Measurements from ENCODE around the gene EFTUD2. TPM values are rescaled to one million over a fixed set of nuclear protein-coding genes. Genes with fewer than 3 reads are reported as not detected.

Gene EFTUD2
- total and polyA plus RNA-seq, 2 of the 8 experiments (the other 6 are each of a cell fraction or from before 2014, with no cell fraction given) = 118 to 195 TPM

DNA sequence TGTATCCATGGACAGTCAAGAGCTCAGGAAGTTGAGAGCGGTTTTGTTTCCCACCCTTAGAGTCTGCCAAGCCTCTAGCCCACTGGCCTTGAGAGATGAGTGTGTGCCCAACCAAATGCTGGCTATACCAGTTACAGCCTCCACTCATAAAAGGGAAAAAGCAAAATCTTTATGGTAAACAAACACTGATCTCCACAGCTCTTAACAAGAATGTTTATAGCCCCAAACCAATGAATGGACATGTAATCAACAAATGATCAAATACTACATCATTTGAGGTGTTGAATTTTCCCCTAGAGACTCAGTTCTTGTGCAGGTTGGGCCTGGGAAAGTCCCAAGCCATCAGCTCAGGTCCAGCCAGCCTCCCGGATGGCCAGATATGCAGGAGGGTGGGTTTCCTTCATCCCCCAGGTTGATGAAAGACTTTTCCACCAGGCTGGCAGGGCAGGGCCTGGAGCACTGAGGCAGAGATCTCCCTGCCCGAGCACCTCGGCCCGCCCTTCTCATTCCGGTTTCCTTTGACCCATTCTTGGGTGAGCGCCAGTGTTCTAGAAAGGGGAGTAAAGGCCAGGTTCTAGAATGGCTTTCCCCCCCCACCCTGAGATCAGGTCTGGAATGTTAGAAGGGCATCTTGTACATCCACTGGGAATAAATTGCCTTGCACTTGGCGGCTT lies 3.9 kb upstream of the EFTUD2 start (continued):
- TF ChIP-seq, protein P1, sequence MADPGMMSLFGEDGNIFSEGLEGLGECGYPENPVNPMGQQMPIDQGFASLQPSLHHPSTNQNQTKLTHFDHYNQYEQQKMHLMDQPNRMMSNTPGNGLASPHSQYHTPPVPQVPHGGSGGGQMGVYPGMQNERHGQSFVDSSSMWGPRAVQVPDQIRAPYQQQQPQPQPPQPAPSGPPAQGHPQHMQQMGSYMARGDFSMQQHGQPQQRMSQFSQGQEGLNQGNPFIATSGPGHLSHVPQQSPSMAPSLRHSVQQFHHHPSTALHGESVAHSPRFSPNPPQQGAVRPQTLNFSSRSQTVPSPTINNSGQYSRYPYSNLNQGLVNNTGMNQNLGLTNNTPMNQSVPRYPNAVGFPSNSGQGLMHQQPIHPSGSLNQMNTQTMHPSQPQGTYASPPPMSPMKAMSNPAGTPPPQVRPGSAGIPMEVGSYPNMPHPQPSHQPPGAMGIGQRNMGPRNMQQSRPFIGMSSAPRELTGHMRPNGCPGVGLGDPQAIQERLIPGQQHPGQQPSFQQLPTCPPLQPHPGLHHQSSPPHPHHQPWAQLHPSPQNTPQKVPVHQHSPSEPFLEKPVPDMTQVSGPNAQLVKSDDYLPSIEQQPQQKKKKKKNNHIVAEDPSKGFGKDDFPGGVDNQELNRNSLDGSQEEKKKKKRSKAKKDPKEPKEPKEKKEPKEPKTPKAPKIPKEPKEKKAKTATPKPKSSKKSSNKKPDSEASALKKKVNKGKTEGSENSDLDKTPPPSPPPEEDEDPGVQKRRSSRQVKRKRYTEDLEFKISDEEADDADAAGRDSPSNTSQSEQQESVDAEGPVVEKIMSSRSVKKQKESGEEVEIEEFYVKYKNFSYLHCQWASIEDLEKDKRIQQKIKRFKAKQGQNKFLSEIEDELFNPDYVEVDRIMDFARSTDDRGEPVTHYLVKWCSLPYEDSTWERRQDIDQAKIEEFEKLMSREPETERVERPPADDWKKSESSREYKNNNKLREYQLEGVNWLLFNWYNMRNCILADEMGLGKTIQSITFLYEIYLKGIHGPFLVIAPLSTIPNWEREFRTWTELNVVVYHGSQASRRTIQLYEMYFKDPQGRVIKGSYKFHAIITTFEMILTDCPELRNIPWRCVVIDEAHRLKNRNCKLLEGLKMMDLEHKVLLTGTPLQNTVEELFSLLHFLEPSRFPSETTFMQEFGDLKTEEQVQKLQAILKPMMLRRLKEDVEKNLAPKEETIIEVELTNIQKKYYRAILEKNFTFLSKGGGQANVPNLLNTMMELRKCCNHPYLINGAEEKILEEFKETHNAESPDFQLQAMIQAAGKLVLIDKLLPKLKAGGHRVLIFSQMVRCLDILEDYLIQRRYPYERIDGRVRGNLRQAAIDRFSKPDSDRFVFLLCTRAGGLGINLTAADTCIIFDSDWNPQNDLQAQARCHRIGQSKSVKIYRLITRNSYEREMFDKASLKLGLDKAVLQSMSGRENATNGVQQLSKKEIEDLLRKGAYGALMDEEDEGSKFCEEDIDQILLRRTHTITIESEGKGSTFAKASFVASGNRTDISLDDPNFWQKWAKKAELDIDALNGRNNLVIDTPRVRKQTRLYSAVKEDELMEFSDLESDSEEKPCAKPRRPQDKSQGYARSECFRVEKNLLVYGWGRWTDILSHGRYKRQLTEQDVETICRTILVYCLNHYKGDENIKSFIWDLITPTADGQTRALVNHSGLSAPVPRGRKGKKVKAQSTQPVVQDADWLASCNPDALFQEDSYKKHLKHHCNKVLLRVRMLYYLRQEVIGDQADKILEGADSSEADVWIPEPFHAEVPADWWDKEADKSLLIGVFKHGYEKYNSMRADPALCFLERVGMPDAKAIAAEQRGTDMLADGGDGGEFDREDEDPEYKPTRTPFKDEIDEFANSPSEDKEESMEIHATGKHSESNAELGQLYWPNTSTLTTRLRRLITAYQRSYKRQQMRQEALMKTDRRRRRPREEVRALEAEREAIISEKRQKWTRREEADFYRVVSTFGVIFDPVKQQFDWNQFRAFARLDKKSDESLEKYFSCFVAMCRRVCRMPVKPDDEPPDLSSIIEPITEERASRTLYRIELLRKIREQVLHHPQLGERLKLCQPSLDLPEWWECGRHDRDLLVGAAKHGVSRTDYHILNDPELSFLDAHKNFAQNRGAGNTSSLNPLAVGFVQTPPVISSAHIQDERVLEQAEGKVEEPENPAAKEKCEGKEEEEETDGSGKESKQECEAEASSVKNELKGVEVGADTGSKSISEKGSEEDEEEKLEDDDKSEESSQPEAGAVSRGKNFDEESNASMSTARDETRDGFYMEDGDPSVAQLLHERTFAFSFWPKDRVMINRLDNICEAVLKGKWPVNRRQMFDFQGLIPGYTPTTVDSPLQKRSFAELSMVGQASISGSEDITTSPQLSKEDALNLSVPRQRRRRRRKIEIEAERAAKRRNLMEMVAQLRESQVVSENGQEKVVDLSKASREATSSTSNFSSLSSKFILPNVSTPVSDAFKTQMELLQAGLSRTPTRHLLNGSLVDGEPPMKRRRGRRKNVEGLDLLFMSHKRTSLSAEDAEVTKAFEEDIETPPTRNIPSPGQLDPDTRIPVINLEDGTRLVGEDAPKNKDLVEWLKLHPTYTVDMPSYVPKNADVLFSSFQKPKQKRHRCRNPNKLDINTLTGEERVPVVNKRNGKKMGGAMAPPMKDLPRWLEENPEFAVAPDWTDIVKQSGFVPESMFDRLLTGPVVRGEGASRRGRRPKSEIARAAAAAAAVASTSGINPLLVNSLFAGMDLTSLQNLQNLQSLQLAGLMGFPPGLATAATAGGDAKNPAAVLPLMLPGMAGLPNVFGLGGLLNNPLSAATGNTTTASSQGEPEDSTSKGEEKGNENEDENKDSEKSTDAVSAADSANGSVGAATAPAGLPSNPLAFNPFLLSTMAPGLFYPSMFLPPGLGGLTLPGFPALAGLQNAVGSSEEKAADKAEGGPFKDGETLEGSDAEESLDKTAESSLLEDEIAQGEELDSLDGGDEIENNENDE (IDR thresholded peaks at IDR 0.05; ENCODE audit: insufficient replicate concordance, low read length) = no peak
- no peak for TF ChIP-seq SIX5 (IDR thresholded peaks at IDR 0.05; ENCODE audit: low read depth, low read length)
- TF ChIP-seq RXRA (IDR thresholded peaks at IDR 0.05; ENCODE audit: insufficient read depth, low read depth, low read length) = no peak
- TF ChIP-seq, protein P2, sequence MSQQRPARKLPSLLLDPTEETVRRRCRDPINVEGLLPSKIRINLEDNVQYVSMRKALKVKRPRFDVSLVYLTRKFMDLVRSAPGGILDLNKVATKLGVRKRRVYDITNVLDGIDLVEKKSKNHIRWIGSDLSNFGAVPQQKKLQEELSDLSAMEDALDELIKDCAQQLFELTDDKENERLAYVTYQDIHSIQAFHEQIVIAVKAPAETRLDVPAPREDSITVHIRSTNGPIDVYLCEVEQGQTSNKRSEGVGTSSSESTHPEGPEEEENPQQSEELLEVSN (IDR thresholded peaks at IDR 0.05) = no peak
- no peak for TF ChIP-seq POU5F1 (IDR thresholded peaks at IDR 0.05; ENCODE audit: low read depth, low read length)
- no peak for TF ChIP-seq HDAC6 (IDR thresholded peaks at IDR 0.05; ENCODE audit: low read depth, low read length)
- no peak for TF ChIP-seq SRF (IDR thresholded peaks at IDR 0.05; ENCODE audit: low read depth, low read length)
